Astrocyte (in vitro differentiated cells and primary cell): ENCODE data around the gene FBXW9. TPM values are rescaled to one million over a fixed set of nuclear protein-coding genes. Genes with fewer than 3 reads are reported as not detected.
A peak's percentile ranks its signal among the peaks of the same experiment; 100 is the strongest.

Source experiments
- DNase-seq: peaks from one replicate; pipeline ENCODE4 v3.0.0-alpha.2; 2010; ENCODE audit warnings: low read depth
- FAIRE-seq: peaks from 2 replicates; lab custom pipeline; 2011; peaks lifted over from hg19 to GRCh38; lab: Jason Lieb, UNC
- H2AFZ ChIP-seq: 2 replicates; pipeline ENCODE4 v1.6.0; 2012; ENCODE audit warnings: low read depth, low read length, inconsistent platforms
- H3K27ac ChIP-seq: 2 replicates; pipeline ENCODE4 v1.5.1; 2011; ENCODE audit warnings: low read depth, low read length, inconsistent platforms
- H3K27me3 ChIP-seq: 2 replicates; pipeline ENCODE4 v1.6.0; 2011; ENCODE audit warnings: low read length, inconsistent platforms; ENCODE audit not compliant: insufficient read depth
- H3K36me3 ChIP-seq: 2 replicates; pipeline ENCODE4 v1.5.1; 2011; ENCODE audit warnings: low read length, inconsistent platforms; ENCODE audit not compliant: insufficient read depth
- H3K4me1 ChIP-seq: 2 replicates; pipeline ENCODE4 v1.5.1; 2011; ENCODE audit warnings: low read length, inconsistent platforms; ENCODE audit not compliant: insufficient read depth
- H3K4me2 ChIP-seq: 2 replicates; pipeline ENCODE4 v1.6.0; 2012; ENCODE audit warnings: low read length, inconsistent platforms
- H3K4me3 ChIP-seq: 2 replicates; pipeline ENCODE4 v1.5.1; 2011; ENCODE audit warnings: low read depth, mild to moderate bottlenecking, low read length, inconsistent platforms; ENCODE audit not compliant: insufficient read depth
- H3K79me2 ChIP-seq: 2 replicates; pipeline ENCODE4 v1.6.0; 2012; ENCODE audit warnings: mild to moderate bottlenecking, low read length, inconsistent platforms; ENCODE audit not compliant: insufficient read depth
- H3K9ac ChIP-seq: 2 replicates; pipeline ENCODE4 v1.6.0; 2012; ENCODE audit warnings: mild to moderate bottlenecking, low read length, inconsistent platforms
- H3K9me3 ChIP-seq: 2 replicates; pipeline ENCODE4 v1.5.1; 2012; ENCODE audit warnings: low read depth, mild to moderate bottlenecking, low read length, inconsistent platforms; ENCODE audit not compliant: insufficient read depth
- H4K20me1 ChIP-seq: 2 replicates; pipeline ENCODE4 v1.6.0; 2012; ENCODE audit warnings: low read length, inconsistent platforms; ENCODE audit not compliant: insufficient read depth
- H3K27ac Mint-ChIP-seq: one replicate; pipeline ENCODE4 v1.8.0; 2021; ENCODE audit warnings: mild to moderate bottlenecking, mixed read lengths; ENCODE audit not compliant: unreplicated experiment
- H3K27me3 Mint-ChIP-seq: one replicate; pipeline ENCODE4 v1.8.0; 2021; ENCODE audit warnings: low read depth, mixed read lengths; ENCODE audit not compliant: unreplicated experiment
- H3K36me3 Mint-ChIP-seq: one replicate; pipeline ENCODE4 v1.8.0; 2021; ENCODE audit warnings: low read depth, mixed read lengths; ENCODE audit not compliant: unreplicated experiment
- H3K4me1 Mint-ChIP-seq: one replicate; pipeline ENCODE4 v1.8.0; 2021; ENCODE audit warnings: low read depth, mixed read lengths; ENCODE audit not compliant: unreplicated experiment
- H3K4me3 Mint-ChIP-seq: one replicate; pipeline ENCODE4 v1.8.0; 2021; ENCODE audit warnings: mild to moderate bottlenecking, moderate library complexity, mixed read lengths; ENCODE audit not compliant: unreplicated experiment
- H3K9me3 Mint-ChIP-seq: one replicate; pipeline ENCODE4 v1.8.0; 2021; ENCODE audit warnings: mild to moderate bottlenecking, mixed read lengths; ENCODE audit not compliant: unreplicated experiment
- EZH2 ChIP-seq: IDR thresholded peaks from 2 replicates; pipeline ENCODE4 v1.6.1; 2012; ENCODE audit warnings: mild to moderate bottlenecking, low read length, inconsistent platforms; ENCODE audit not compliant: insufficient read depth
- total RNA-seq: library from RNA; stranded (reverse); gene quantifications from 2 replicates; pipeline ENCODE4 v1.2.1, GENCODE V29; 2021
- TF ChIP-seq, protein P1 (sequence below): IDR thresholded peaks from 2 replicates; pipeline ENCODE4 v1.5.1; 2011; ENCODE audit warnings: low read depth, mild to moderate bottlenecking, inconsistent platforms, low read length, moderate library complexity; ENCODE audit not compliant: insufficient read depth

The FBXW9 gene
- total RNA-seq, 1 donor from 2014 or later, result 9.9 TPM

DNA sequence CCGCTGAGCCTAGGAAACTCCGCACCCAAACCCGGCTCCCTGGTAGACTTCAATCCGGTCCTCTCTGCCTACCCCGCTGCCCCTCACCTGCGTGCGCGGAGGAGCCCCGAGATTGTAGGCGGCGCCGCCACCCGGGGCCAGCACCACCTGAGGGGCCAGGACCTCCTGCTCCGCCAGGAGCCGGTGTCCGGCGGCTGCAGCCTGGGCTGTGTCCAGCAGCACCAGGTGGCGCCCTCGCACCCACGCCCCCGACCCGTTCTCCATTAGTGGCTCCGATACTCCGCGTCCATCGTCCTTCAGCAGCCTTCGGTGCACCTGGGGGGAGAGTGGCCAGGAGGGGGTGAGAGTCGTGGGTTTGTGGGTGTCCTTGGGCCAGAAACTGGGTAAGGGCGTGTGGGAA is 48.3 kb downstream of the FBXW9 start:
- no peak overlapping the region for H2AFZ ChIP-seq
- Mint-ChIP-seq H3K4me3 (no peak overlapping the region), H3K27me3 (no peaks in the 10 kb centered on the region), H3K4me1 (no peaks in the 10 kb centered on the region), H3K36me3 (peaks cover 26% of the 10 kb centered on the region), H3K27ac (no peak overlapping the region), H3K9me3 (no peaks in the 10 kb centered on the region)
- no peaks in the 10 kb centered on the region for H3K79me2 ChIP-seq
- H3K27ac ChIP-seq, result no peak overlapping the region
- no peaks in the 10 kb centered on the region for H3K9me3 ChIP-seq
- no peak for DNase-seq
- H3K4me2 ChIP-seq, result peak overlapping the region; percentile 52
- FAIRE-seq, result no peak
- H3K27me3 ChIP-seq, result no peaks in the 10 kb centered on the region
- no peak overlapping the region for H3K9ac ChIP-seq
- H4K20me1 ChIP-seq, result no peaks in the 10 kb centered on the region
- TF ChIP-seq, protein P1, sequence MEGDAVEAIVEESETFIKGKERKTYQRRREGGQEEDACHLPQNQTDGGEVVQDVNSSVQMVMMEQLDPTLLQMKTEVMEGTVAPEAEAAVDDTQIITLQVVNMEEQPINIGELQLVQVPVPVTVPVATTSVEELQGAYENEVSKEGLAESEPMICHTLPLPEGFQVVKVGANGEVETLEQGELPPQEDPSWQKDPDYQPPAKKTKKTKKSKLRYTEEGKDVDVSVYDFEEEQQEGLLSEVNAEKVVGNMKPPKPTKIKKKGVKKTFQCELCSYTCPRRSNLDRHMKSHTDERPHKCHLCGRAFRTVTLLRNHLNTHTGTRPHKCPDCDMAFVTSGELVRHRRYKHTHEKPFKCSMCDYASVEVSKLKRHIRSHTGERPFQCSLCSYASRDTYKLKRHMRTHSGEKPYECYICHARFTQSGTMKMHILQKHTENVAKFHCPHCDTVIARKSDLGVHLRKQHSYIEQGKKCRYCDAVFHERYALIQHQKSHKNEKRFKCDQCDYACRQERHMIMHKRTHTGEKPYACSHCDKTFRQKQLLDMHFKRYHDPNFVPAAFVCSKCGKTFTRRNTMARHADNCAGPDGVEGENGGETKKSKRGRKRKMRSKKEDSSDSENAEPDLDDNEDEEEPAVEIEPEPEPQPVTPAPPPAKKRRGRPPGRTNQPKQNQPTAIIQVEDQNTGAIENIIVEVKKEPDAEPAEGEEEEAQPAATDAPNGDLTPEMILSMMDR, result no peak
- no peak for TF ChIP-seq EZH2
- no peak overlapping the region for H3K4me3 ChIP-seq
- no peaks in the 10 kb centered on the region for H3K36me3 ChIP-seq
- H3K4me1 ChIP-seq, result no peaks in the 10 kb centered on the region

DNA sequence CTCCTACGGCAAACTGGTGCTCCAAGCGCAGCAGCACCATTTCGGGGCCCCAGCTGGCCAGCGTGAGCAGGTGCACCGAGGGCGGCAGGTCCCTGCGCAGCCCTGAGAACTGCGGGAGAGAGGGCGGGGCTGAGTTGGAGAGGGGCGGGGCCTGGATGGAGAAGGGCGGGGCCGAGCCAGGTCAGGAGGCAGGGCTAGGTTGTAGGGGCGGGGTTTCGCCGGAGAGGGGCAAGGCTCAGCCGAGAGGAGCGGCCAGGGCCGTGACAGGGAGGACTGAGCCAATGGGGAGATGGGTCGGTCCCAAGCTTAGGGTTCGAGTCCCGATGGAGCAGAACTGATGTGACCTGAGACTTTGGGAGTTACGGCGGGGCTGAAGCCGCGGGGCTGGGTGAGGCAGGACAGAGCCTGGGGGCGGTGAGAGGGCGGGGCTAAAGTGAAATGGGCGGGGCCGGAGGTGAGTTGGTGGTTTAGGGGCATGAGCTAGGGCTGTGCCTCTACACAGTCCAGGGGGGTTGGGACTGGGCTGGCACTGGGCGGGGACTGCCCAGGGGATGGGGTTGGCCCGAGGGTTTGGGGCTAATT is 48.9 kb downstream of the FBXW9 start:
- Mint-ChIP-seq H3K36me3 (peaks cover 26% of the 10 kb centered on the region), H3K9me3 (no peaks in the 10 kb centered on the region), H3K4me1 (no peaks in the 10 kb centered on the region), H3K27me3 (no peaks in the 10 kb centered on the region), H3K27ac (no peak overlapping the region), H3K4me3 (no peak overlapping the region)
- H2AFZ ChIP-seq, result no peak overlapping the region
- no peaks in the 10 kb centered on the region for H3K79me2 ChIP-seq
- no peaks in the 10 kb centered on the region for H3K27me3 ChIP-seq
- H3K36me3 ChIP-seq, result no peaks in the 10 kb centered on the region
- no peak overlapping the region for H3K27ac ChIP-seq
- no peak for FAIRE-seq
- H3K4me1 ChIP-seq, result no peaks in the 10 kb centered on the region
- peak overlapping the region; percentile 52 for H3K4me2 ChIP-seq
- H3K9me3 ChIP-seq, result no peaks in the 10 kb centered on the region
- H3K9ac ChIP-seq, result no peak overlapping the region
- H3K4me3 ChIP-seq, result no peak overlapping the region
- TF ChIP-seq, protein P1, result no peak
- TF ChIP-seq EZH2, result no peak
- DNase-seq, result no peak
- H4K20me1 ChIP-seq, result no peaks in the 10 kb centered on the region

DNA sequence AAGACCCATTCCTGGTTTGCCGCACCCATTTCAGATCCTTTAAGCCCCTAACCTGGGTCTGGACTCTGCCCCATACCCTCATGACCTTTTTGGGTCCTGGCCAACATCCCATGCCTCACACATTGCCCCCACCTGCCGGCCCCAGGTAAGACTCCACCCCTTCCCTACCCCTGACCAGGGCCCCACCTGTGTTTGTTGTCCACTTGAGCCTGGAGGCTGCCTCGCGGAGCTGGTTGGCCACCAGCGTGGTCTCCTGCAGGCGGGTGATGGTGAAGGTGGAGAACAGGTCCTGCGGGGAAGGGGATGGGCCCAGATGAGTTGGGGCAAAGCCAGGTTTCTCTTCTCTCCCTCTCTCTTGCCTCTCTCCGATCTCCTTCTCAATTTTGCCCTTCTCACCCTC is 49.4 kb downstream of the FBXW9 start:
- H3K4me3 ChIP-seq, result no peak overlapping the region
- no peak overlapping the region for H3K9ac ChIP-seq
- no peaks in the 10 kb centered on the region for H3K4me1 ChIP-seq
- Mint-ChIP-seq H3K27ac (peak overlapping the region; percentile 26), H3K36me3 (peaks cover 26% of the 10 kb centered on the region), H3K27me3 (no peaks in the 10 kb centered on the region), H3K9me3 (no peaks in the 10 kb centered on the region), H3K4me3 (no peak overlapping the region), H3K4me1 (no peaks in the 10 kb centered on the region)
- TF ChIP-seq EZH2, result no peak
- TF ChIP-seq, protein P1, result no peak
- H3K27me3 ChIP-seq, result no peaks in the 10 kb centered on the region
- no peak for FAIRE-seq
- H3K27ac ChIP-seq, result no peak overlapping the region
- no peaks in the 10 kb centered on the region for H4K20me1 ChIP-seq
- H3K79me2 ChIP-seq, result no peaks in the 10 kb centered on the region
- DNase-seq, result no peak
- no peak overlapping the region for H2AFZ ChIP-seq
- H3K36me3 ChIP-seq, result no peaks in the 10 kb centered on the region
- no peaks in the 10 kb centered on the region for H3K9me3 ChIP-seq
- no peak overlapping the region for H3K4me2 ChIP-seq
